Transverse colon (tissue), 3 donors: Measurements from ENCODE around the gene ZNF134.

Experiments used
- POLR2A ChIP-seq: fragments of 450-650 bp; IDR thresholded peaks from one replicate; pipeline ENCODE4 v1.6.1; 2016; ENCODE audit warnings: antibody characterized with exemption, mild to moderate bottlenecking, moderate library complexity
- TF ChIP-seq, protein P1 (sequence below), 5 experiments: fragments of 200-600 bp in 3 of 5; fragments of 450-650 bp in 2 of 5; sonication (generic) in 3 of 5; IDR thresholded peaks; 1 replicate in 2 of 5; 2 replicates in 3 of 5; pipeline ENCODE4 v1.5.1; 2016 to 2017; ENCODE audit warnings: antibody characterized with exemption in 5 of 5, inconsistent platforms in 3 of 5, mild to moderate bottlenecking in 2 of 5, moderate library complexity in 1 of 5

- TF ChIP-seq, protein P1, sequence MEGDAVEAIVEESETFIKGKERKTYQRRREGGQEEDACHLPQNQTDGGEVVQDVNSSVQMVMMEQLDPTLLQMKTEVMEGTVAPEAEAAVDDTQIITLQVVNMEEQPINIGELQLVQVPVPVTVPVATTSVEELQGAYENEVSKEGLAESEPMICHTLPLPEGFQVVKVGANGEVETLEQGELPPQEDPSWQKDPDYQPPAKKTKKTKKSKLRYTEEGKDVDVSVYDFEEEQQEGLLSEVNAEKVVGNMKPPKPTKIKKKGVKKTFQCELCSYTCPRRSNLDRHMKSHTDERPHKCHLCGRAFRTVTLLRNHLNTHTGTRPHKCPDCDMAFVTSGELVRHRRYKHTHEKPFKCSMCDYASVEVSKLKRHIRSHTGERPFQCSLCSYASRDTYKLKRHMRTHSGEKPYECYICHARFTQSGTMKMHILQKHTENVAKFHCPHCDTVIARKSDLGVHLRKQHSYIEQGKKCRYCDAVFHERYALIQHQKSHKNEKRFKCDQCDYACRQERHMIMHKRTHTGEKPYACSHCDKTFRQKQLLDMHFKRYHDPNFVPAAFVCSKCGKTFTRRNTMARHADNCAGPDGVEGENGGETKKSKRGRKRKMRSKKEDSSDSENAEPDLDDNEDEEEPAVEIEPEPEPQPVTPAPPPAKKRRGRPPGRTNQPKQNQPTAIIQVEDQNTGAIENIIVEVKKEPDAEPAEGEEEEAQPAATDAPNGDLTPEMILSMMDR (IDR thresholded peaks at IDR 0.05): no peak
- no peak for TF ChIP-seq POLR2A
Measured at GRCh38 chr19:57599377-57599760, 14.7 kb upstream of the ZNF134 start.
